ENCODE measurements around the gene DPEP1. TPM values are rescaled to one million over a fixed set of nuclear protein-coding genes. Genes with fewer than 3 reads are reported as not detected.

Gene DPEP1
- total RNA-seq, 1 experiment from 2014 or later: 1.1 TPM

DNA sequence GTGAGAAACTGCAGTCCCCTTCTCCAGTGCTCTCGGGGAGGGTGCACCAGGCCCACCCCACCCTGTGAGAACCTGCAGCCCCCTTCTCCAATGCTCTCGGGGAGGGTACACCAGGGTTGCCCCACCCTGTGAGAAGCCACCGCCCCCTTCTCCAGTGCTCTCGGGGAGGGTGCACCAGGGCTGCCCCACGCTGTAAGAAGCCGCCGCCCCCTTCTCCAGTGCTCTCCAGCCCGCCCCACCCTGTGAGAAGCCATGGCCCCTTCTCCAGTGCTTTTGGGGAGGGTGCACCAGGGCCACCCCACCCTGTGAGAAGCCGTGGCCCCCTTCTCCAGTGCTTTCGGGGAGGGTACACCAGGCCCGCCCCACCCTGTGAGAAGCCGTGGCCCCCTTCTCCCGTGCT lies 56.3 kb downstream of the DPEP1 start:
- intact Hi-C loops (cut with micrococcal nuclease): no loop called here
- POLR2A ChIA-PET: no interaction called here
- BruUV-seq (replicated peaks): no TSS peak
- no peak overlapping the region for H3K4me2 ChIP-seq (ENCODE audit: low read length)
- no peak overlapping the region for H2AFZ ChIP-seq (ENCODE audit: low read depth, low read length, poor library complexity, severe bottlenecking)
- no peaks in the 10 kb centered on the region for H3K27me3 ChIP-seq (ENCODE audit: insufficient read depth, low read length)
- peaks cover 5% of the 10 kb centered on the region in 2 experiments; a peak in 1 of 4 replicates for H3K9me3 ChIP-seq (ENCODE audit: control insufficient read depth in 1 of 2, insufficient read depth in 1 of 2, low read depth in 1 of 2, low read length in 2 of 2)
- ATAC-seq (no peak), DNase-seq (ENCODE audit: low read depth, low spot score) (no peak)
- H3K4me3 ChIP-seq (replicated peaks in 1 of 2; ENCODE audit: low read depth in 1 of 2, low read length in 2 of 2): no peak overlapping the region
- TF ChIP-seq CTCF (IDR thresholded peaks at IDR 0.05 in 2 of 3, conservative IDR thresholded peaks at IDR 0.05 in 1 of 3; ENCODE audit: borderline replicate concordance in 1 of 3, insufficient read depth in 1 of 3, low read depth in 2 of 3, low read length in 2 of 3): no peak
- TF ChIP-seq SRF (IDR thresholded peaks at IDR 0.05; ENCODE audit: low read depth): no peak
- no peak for TF ChIP-seq YY1 (IDR thresholded peaks at IDR 0.05; ENCODE audit: extremely low read depth, insufficient replicate concordance, low read depth, low read length)
- TF ChIP-seq EZH2 (IDR thresholded peaks at IDR 0.05): no peak
- TF ChIP-seq TCF7L2 (IDR thresholded peaks at IDR 0.05; ENCODE audit: borderline replicate concordance, extremely low read depth, insufficient read depth, insufficient read length): no peak
- no peak for TF ChIP-seq POLR2A (IDR thresholded peaks at IDR 0.05; ENCODE audit: borderline replicate concordance, extremely low read depth, insufficient read depth, insufficient read length)
- TF ChIP-seq POLR2AphosphoS5 (IDR thresholded peaks at IDR 0.05; ENCODE audit: low read depth, low read length): no peak
- TF ChIP-seq ELF1 (IDR thresholded peaks at IDR 0.05; ENCODE audit: borderline replicate concordance, low read depth): no peak
- no peak for TF ChIP-seq RAD21 (IDR thresholded peaks at IDR 0.05; ENCODE audit: low read depth)
- TF ChIP-seq SP1 (IDR thresholded peaks at IDR 0.05; ENCODE audit: low read depth): no peak
- H3K4me1 ChIP-seq (ENCODE audit: control insufficient read depth in 1 of 2, insufficient read depth in 2 of 2, low read length in 2 of 2): peaks cover 0 to 5% of the 10 kb centered on the region in 2 experiments; a peak in 1 of 4 replicates
- RAD21 ChIA-PET (ENCODE audit: low non-redundant PET in 1 of 2, low total read pairs in 2 of 2, uncharacterized antibody in 2 of 2, unreplicated experiment in 2 of 2): no interaction called here
- no peaks in the 10 kb centered on the region for H3K79me2 ChIP-seq (ENCODE audit: insufficient read depth, low read length)
- H3K9me2 ChIP-seq (ENCODE audit: insufficient read depth): no peaks in the 10 kb centered on the region
- H3K36me3 ChIP-seq (ENCODE audit: control insufficient read depth in 1 of 2, insufficient read depth in 2 of 2, low read length in 2 of 2): peaks cover 0 to 4% of the 10 kb centered on the region in 2 experiments; a peak in 1 of 4 replicates
- H4K20me1 ChIP-seq (ENCODE audit: insufficient read depth): no peaks in the 10 kb centered on the region
- no peak overlapping the region for H3K9ac ChIP-seq (ENCODE audit: low read length)
- no peak overlapping the region for H3K27ac ChIP-seq (ENCODE audit: low read depth, low read length)
- CTCF ChIA-PET: no interaction called here
